HG03354 (cell line): ENCODE data around the gene FTCDNL1.

Source experiments
- ATAC-seq: cut with Tn5 transposase; IDR thresholded peaks from one replicate; pipeline ENCODE4 v1.9.1; 2021; ENCODE audit warnings: mild to moderate bottlenecking; ENCODE audit not compliant: unreplicated experiment, poor library complexity, severe bottlenecking

Gene FTCDNL1

GRCh38 chr2:199847181-199847864 is 3.7 kb downstream of the FTCDNL1 start:
- no peak for ATAC-seq

GRCh38 chr2:199842631-199843395 is 8.2 kb downstream of the FTCDNL1 start:
- no peak for ATAC-seq

GRCh38 chr2:199841409-199841808 is 9.6 kb downstream of the FTCDNL1 start:
- no peak for ATAC-seq

GRCh38 chr2:199838399-199838798 is 12.6 kb downstream of the FTCDNL1 start:
- ATAC-seq = no peak

GRCh38 chr2:199836943-199837342 is 14.0 kb downstream of the FTCDNL1 start:
- ATAC-seq = no peak

GRCh38 chr2:199833525-199833924 is 17.5 kb downstream of the FTCDNL1 start:
- ATAC-seq = no peak

- ATAC-seq = no peak
These were observed 20.5 kb downstream of the FTCDNL1 start for GRCh38 chr2:199830531-199830930.

- no peak for ATAC-seq
These were observed 21.4 kb downstream of the FTCDNL1 start for GRCh38 chr2:199829628-199830027.

- no peak for ATAC-seq
These were observed 31.2 kb downstream of the FTCDNL1 start for GRCh38 chr2:199819746-199820145.

GRCh38 chr2:199818754-199819153 is 32.2 kb downstream of the FTCDNL1 start:
- no peak for ATAC-seq

- ATAC-seq = no peak
These were observed 33.0 kb downstream of the FTCDNL1 start for GRCh38 chr2:199818026-199818425.

GRCh38 chr2:199814817-199815211 is 36.2 kb downstream of the FTCDNL1 start:
- no peak for ATAC-seq

- no peak for ATAC-seq
These were observed 36.7 kb downstream of the FTCDNL1 start for GRCh38 chr2:199814101-199814816.

GRCh38 chr2:199812493-199812892 is 38.5 kb downstream of the FTCDNL1 start:
- ATAC-seq = no peak

- ATAC-seq = no peak
These were observed 39.6 kb downstream of the FTCDNL1 start for GRCh38 chr2:199811346-199811745.

- ATAC-seq = no peak
These were observed 40.4 kb downstream of the FTCDNL1 start for GRCh38 chr2:199810422-199811171.

- no peak for ATAC-seq
These were observed 43.0 kb downstream of the FTCDNL1 start for GRCh38 chr2:199807966-199808365.

GRCh38 chr2:199806179-199806578 is 44.8 kb downstream of the FTCDNL1 start:
- no peak for ATAC-seq

- ATAC-seq = no peak
These were observed 46.2 kb downstream of the FTCDNL1 start for GRCh38 chr2:199804831-199805230.
